Stimulated activated CD4-positive, alpha-beta T cell treated with anti-CD3 and anti-CD28 coated beads, Interleukin-12 subunit alpha, Interleukin-12 subunit beta, amount 100 ng/mL, for 48 hours (primary cell): Measurements from ENCODE around the gene OR52E1.
"Not testable (repeated sequence)": the region's sequence is repeated elsewhere in the genome, so short reads cannot be mapped to it uniquely, and the experiment has no call there.

Experiments used
- DNase-seq, 3 donors: peaks; one replicate each; pipeline ENCODE4 v3.0.0-alpha.2; 2020; ENCODE audit warnings: low read depth in 2 of 3, low spot score in 1 of 3

Gene OR52E1

DNA sequence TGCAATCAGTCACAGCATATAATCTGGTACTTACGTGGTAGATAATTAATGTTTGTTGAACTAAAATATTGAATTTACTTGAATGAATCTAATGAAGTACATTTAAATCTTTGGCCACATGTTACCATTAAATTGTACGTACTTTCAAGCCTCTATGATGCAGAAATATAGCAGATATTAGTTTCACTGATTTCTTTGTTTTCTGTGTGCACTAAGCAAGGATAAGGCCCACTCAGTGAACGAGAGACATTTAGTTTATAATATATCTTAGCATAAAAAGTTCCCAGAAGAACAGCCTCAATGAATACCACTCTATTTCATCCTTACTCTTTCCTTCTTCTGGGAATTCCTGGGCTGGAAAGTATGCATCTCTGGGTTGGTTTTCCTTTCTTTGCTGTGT lies at the start of gene OR52E1:
OR52E1 (plus strand) TSS at position 301 of the 400 bp plus-strand sequence.
- DNase-seq: no peak

GRCh38 chr11:5021996-5022395 lies 47.4 kb upstream of the OR52E1 start:
- no peak for DNase-seq

DNA sequence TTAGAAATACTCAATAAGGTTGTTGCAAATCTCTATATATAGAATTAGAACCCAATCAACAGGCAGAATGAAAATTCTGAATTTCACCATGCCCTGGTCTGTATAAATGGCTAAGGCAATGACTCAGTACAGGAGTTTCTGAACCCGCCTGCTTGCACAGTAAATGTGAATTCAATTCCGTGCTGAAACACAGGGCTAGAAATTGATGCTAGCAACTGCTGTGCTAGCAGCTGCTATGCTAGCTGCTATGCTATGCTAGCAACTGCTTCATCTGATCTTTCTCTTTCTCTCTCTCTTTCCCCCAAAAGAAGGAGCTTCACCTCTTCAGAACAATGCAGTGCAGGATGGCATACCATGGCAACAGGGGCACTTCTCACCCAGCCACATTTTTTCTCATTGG lies 32.7 kb upstream of the OR52E1 start:
- DNase-seq: no peak

DNA sequence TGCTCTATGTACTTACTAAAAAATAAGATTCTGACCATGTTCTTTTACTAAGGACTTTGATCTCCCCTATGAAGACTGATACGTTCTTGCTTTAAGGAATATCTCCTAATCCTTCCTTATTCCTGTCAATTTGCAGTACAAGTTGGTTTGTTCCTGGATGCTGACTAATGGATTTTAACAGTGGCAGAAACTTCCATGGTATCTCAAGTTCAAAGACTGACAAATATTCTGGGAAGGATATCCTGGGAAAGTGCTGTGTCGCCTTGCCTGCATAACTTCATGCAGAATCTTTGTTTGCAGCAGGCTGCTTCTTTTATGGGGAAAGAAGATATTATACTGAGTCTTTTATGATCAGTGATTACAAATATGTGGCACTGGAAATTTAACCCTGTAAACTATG lies 31.4 kb upstream of the OR52E1 start:
- DNase-seq: no peak

DNA sequence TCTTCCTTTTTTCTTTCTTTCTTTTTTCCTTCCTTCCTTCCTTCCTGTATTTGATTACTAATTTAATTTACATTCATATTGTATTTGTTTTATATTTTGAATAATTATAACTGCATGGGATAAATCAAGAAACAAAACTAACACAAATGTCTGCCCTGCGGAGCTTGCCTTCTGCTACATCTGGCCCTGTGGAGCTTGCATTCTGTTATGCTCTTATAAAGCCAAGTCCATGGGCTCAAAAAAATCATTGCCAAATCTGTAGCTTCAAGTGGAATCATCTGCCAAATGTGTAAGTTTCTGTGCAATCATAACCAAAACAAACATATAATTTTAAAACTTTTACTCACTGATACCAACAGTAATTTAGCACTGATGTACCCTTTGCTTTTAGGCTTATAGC lies 31.0 kb upstream of the OR52E1 start:
- no peak for DNase-seq

DNA sequence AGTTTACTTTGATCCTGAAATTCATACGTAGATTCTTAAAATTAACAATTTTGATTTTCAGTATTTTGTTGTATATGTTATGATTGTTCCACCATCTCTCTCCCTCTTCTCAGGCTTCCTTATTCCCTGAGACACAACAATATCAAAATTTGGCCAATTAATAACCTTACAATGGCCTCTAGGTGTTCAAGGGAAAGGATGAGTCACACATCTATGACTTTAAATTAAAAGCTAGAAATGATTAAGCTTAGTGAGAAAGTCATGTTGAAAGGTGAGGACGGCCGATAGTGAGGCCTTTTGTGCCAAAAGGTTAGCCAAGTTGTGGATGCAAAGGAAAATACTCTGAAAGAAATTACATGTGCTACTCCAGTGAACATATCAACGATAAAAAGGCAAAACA lies 28.5 kb upstream of the OR52E1 start:
- DNase-seq: no peak

DNA sequence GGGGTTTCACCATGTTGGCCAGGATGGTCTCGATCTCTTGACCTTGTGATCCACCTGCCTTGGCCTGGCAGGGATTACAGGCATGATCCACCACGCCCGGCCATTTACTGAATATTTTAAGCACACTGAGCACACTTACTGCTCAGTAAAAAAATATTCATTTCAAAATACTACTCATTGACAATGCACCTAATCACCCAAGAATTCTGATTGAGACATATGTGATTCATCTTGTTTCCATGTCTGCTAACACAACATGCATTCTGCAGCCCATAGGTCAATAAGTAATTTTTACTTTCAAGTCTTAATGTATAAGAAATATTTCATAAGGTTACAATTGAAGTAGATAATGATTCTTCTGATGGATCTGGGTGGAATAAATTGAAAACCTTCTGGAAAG lies 27.3 kb upstream of the OR52E1 start:
- no peak for DNase-seq

DNA sequence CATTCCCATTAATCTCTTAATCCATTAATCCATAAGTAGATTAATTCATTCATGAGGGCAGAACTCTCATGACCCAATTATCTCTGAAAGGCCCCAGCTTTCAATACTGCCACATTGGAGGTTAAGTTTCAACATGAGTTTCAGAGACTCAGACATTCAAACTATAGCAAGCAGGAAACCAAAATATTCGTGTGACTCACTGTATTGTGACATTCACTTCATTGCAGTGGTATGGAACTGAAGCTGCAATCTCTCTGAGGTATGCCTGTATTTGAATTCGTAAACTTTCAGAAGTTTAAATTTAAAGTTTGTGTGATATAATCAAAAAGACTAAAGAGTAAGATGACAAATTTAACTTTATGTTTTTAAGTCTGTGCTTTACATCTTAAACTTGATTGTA lies 26.0 kb upstream of the OR52E1 start:
- no peak for DNase-seq

- DNase-seq: no peak
These were observed 23.1 kb upstream of the OR52E1 start, which contains the start of gene OR52J3 for GRCh38 chr11:5046226-5046625. Gene OR52J3, plus strand, starts transcription at chr11:5046526. Its CDS starts 0 bp downstream, at chr11:5046526.

- no peak for DNase-seq
These were observed 22.5 kb upstream of the OR52E1 start for GRCh38 chr11:5046754-5047330.

GRCh38 chr11:5058679-5059078 lies 10.7 kb upstream of the OR52E1 start:
- DNase-seq: not testable (repeated sequence)

DNA sequence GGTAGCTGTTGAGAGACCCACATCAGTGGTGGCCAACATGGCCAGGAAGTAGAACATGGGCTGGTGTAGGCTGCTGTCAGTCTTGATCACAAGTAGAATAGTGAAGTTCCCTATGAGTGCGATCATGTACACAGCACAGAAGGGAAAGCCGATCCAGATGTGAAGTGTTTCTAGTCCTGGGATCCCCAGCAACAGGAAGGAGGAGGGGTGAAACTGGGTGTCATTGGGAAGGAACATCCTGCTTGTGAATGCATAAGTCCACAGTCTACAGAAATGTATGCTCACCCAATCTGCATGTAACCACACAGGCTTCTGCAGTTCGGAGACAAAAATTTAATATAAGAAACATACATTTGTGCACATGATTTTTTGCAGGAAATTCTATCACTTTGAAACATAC lies 10.0 kb upstream of the OR52E1 start, which contains the start of gene OR52E2:
OR52E2 (minus strand) TSS at position 237 of the 400 bp plus-strand sequence; CDS start at position 237, 0 bp downstream.
- no peak for DNase-seq

GRCh38 chr11:5065027-5065426 lies 4.3 kb upstream of the OR52E1 start:
- DNase-seq: no peak

DNA sequence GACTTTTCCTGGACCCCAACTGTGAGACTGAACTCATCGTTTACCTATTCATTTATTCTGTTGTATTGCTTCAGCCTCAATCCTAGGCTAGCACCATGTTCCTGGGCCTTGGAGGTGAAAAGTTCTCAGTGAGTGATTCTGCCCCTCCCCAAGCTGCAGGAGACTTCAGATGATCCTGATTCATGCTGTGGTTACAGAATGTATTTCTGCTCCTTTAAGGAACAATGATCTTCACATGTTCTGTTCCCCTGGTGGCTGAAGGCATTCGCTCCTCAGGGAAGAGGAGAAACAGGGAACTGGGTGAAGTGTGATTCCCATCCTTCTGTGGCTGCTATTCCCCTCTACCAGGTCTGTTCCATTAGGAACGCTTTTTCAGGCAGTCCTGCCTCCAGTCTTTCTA lies 2.4 kb downstream of the OR52E1 start:
- no peak for DNase-seq

DNA sequence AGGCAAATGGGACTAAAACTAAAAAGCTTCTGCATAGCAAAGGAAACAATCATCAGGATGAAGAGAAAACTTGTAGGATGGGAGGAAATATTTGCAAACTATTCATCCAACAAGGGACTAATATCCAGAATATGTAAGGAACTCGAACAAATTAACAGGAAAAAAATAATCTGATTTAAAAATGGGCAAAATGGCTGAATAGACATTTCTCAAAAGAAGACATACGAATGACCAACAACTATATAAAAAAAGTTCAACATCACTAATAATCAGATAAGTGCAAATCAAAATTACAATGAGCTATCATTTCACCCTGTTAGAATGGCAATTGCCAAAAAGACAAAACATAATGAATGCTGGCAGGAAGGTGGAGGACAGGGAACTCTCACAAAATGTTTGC lies 12.0 kb downstream of the OR52E1 start:
- no peak for DNase-seq

GRCh38 chr11:5083602-5084001 lies 14.2 kb downstream of the OR52E1 start:
- no peak for DNase-seq

GRCh38 chr11:5088556-5088955 lies 19.2 kb downstream of the OR52E1 start:
- no peak for DNase-seq

GRCh38 chr11:5090668-5091067 lies 21.3 kb downstream of the OR52E1 start:
- DNase-seq: no peak

DNA sequence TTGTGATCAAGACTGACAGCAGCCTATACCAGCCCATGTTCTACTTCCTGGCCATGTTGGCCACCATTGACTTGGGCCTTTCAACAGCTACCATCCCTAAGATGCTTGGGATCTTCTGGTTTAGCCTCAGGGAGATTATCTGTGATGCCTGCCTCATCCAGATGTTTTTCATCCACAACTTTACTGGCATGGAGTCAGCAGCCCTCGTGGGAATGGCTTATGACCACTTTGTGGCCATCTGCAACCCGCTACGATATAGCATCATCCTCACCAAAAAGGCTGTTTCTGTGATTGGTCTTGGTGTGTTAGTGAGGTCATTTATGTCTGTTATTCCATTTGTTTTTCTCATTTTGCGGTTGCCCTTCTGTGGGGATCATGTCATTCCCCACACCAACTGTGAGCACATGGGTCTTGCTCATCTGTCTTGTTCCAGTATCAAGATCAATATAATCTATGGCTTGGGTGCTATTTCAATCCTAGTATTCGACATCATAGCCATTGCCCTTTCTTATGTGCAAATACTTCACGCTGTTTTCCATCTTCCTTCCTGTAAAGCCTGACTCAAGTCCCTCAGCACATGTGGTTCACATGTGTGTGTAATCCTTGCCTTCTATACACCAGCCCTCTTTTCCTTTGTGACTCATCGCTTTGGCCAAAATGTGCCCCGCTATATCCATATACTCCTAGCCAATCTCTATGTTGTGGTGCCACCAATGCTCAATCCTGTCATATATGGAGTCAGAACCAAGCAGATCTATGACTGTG lies 23.6 kb downstream of the OR52E1 start:
- no peak for DNase-seq

DNA sequence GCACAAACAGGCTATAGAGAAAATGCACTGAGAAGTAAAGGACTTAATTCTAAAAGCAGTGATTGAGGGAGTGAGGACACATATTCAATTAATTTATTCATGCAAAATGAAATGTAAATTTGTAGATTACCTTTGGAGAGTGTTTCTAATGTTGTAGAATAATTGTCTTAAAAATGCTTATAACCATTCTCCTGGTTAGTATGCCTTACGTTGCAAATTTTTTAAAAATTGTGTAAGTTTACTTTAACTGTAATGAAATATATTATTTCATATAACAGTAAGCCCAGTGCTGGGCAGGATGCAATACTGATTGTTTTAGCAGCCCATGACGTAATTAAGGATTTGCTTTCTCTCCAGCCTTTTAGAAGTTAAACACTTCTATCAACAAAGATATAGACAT lies 26.6 kb downstream of the OR52E1 start:
- no peak for DNase-seq

- DNase-seq: no peak
These were observed 32.9 kb downstream of the OR52E1 start for GRCh38 chr11:5102246-5102645.

DNA sequence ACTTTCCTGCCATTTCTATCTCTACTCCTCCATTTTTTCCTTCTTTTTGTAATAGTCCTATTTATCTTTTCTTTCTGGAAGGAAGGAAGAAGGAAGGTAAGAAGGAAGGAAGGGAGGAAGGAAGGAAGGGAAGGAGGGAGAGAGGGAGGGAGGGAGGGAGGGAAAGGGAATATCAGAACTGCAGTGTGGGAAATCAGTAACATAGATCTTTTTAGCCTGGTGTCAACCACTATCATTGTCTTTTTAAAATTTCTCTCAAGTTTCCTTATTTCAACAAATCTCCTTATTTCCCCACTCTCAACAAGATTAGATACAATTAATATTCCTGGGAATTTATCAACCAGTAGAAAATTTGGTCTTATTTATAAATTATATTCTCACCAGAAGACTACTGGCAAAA lies 33.7 kb downstream of the OR52E1 start:
- DNase-seq: no peak

- DNase-seq: no peak
These were observed 37.9 kb downstream of the OR52E1 start for GRCh38 chr11:5107285-5107684.
